ENCODE results near the gene RBMXL3.

The RBMXL3 gene

GRCh38 chrX:115236560-115236959 lies 47.4 kb downstream of the RBMXL3 start:
- Histone ChIP-seq H3K27me3 (ENCODE audit: insufficient read depth, low read length, poor library complexity) (no peaks in the 10 kb centered on the region), H4K20me1 (ENCODE audit: insufficient read depth, low read length) (no peaks in the 10 kb centered on the region), H3K9ac (ENCODE audit: low read depth, low read length) (no peak overlapping the region), H3K27ac (ENCODE audit: low read length) (no peak overlapping the region), H3K79me2 (ENCODE audit: insufficient read depth, low read length) (no peaks in the 10 kb centered on the region), H3K9me3 (ENCODE audit: insufficient read depth, low read length, severe bottlenecking) (no peaks in the 10 kb centered on the region), H3K4me2 (ENCODE audit: insufficient read depth, low read length) (no peak overlapping the region), H3K36me3 (ENCODE audit: insufficient read depth, low read length) (no peaks in the 10 kb centered on the region), H3K4me3 (ENCODE audit: low read depth in 1 of 2, low read length in 2 of 2) (no peak overlapping the region), H2AFZ (ENCODE audit: low read depth, low read length) (no peak overlapping the region), H3K4me1 (ENCODE audit: insufficient read depth, low read length) (no peaks in the 10 kb centered on the region)
- ATAC-seq (ENCODE audit: insufficient read depth, low read depth) (no peak), DNase-seq (no peak)
- TF ChIP-seq, protein P1, sequence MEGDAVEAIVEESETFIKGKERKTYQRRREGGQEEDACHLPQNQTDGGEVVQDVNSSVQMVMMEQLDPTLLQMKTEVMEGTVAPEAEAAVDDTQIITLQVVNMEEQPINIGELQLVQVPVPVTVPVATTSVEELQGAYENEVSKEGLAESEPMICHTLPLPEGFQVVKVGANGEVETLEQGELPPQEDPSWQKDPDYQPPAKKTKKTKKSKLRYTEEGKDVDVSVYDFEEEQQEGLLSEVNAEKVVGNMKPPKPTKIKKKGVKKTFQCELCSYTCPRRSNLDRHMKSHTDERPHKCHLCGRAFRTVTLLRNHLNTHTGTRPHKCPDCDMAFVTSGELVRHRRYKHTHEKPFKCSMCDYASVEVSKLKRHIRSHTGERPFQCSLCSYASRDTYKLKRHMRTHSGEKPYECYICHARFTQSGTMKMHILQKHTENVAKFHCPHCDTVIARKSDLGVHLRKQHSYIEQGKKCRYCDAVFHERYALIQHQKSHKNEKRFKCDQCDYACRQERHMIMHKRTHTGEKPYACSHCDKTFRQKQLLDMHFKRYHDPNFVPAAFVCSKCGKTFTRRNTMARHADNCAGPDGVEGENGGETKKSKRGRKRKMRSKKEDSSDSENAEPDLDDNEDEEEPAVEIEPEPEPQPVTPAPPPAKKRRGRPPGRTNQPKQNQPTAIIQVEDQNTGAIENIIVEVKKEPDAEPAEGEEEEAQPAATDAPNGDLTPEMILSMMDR (IDR thresholded peaks at IDR 0.05; ENCODE audit: borderline replicate concordance, extremely low read depth, low read length, poor library complexity, severe bottlenecking) = no peak
- no peak for TF ChIP-seq EZH2 (IDR thresholded peaks at IDR 0.05; ENCODE audit: borderline replicate concordance, low read depth, low read length, severe bottlenecking)

GRCh38 chrX:115237056-115237455 lies 47.8 kb downstream of the RBMXL3 start:
- no peaks in the 10 kb centered on the region for H3K27me3 ChIP-seq (ENCODE audit: insufficient read depth, low read length, poor library complexity)
- DNase-seq = no peak
- no peak overlapping the region for H3K9ac ChIP-seq (ENCODE audit: low read depth, low read length)
- H3K4me1 ChIP-seq (ENCODE audit: insufficient read depth, low read length) = no peaks in the 10 kb centered on the region
- H4K20me1 ChIP-seq (ENCODE audit: insufficient read depth, low read length) = no peaks in the 10 kb centered on the region
- H3K27ac ChIP-seq (ENCODE audit: low read length) = no peak overlapping the region
- H3K79me2 ChIP-seq (ENCODE audit: insufficient read depth, low read length) = no peaks in the 10 kb centered on the region
- no peak overlapping the region for H3K4me3 ChIP-seq (ENCODE audit: low read depth in 1 of 2, low read length in 2 of 2)
- H3K9me3 ChIP-seq (ENCODE audit: insufficient read depth, low read length, severe bottlenecking) = no peaks in the 10 kb centered on the region
- no peak overlapping the region for H2AFZ ChIP-seq (ENCODE audit: low read depth, low read length)
- no peaks in the 10 kb centered on the region for H3K36me3 ChIP-seq (ENCODE audit: insufficient read depth, low read length)
- H3K4me2 ChIP-seq (ENCODE audit: insufficient read depth, low read length) = no peak overlapping the region
- no peak for ATAC-seq (ENCODE audit: insufficient read depth, low read depth)
- TF ChIP-seq, protein P1 (IDR thresholded peaks at IDR 0.05; ENCODE audit: borderline replicate concordance, extremely low read depth, low read length, poor library complexity, severe bottlenecking) = no peak
- no peak for TF ChIP-seq EZH2 (IDR thresholded peaks at IDR 0.05; ENCODE audit: borderline replicate concordance, low read depth, low read length, severe bottlenecking)

All from DND-41 (cell line).